BE2C (cell line): Measurements from ENCODE around the gene SOX6.

Experiments
- DNase-seq: peaks from one replicate; pipeline ENCODE4 v3.0.0-alpha.2; 2020
- H3K27me3 ChIP-seq: fragments of 250-450 bp; sonication (Bioruptor Pico); 2 replicates; pipeline ENCODE4 v1.5.1; 2020; ENCODE audit warnings: mild to moderate bottlenecking
- H3K36me3 ChIP-seq: fragments of 250-450 bp; sonication (Bioruptor Pico); 2 replicates; pipeline ENCODE4 v1.5.1; 2020; ENCODE audit warnings: mild to moderate bottlenecking
- H3K4me1 ChIP-seq: fragments of 250-450 bp; sonication (Bioruptor Pico); 2 replicates; pipeline ENCODE4 v1.5.1; 2020
- H3K4me3 ChIP-seq: 2 replicates; pipeline ENCODE4 v1.5.1; 2011; ENCODE audit warnings: low read depth, low read length
- H3K9me3 ChIP-seq: fragments of 250-450 bp; sonication (Bioruptor Pico); 2 replicates; pipeline ENCODE4 v1.5.1; 2020
- CTCF ChIP-seq: IDR thresholded peaks from 2 replicates; pipeline ENCODE4 v1.5.1; 2012; ENCODE audit warnings: mild to moderate bottlenecking, low read depth, low read length

The SOX6 gene

DNA sequence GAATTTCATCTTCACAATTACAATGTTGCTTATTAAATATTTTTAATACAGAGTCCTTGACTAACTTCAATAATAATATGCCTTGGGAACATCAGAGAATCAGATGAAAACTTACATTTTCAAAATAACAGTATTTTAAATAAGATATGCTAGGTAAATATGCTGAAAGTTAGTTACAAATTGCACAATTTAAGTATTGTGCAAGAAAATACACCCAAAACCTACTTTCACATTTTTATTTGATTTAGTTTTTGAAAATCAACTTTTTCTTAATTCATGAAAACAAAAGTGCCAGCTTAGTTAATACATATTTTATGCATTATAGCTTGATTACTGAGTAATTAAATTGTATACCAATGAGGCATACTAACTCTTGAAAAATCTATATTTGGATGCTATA lies 76.8 kb downstream of the SOX6 start:
- Histone ChIP-seq H3K9me3 (no peaks in the 10 kb centered on the region), H3K4me1 (no peaks in the 10 kb centered on the region), H3K4me3 (no peak overlapping the region), H3K27me3 (no peaks in the 10 kb centered on the region), H3K36me3 (no peaks in the 10 kb centered on the region)
- TF ChIP-seq CTCF: no peak
- DNase-seq: no peak

- Histone ChIP-seq H3K4me3 (no peak overlapping the region), H3K9me3 (no peaks in the 10 kb centered on the region), H3K36me3 (no peaks in the 10 kb centered on the region), H3K4me1 (no peaks in the 10 kb centered on the region), H3K27me3 (no peaks in the 10 kb centered on the region)
- DNase-seq: no peak
- TF ChIP-seq CTCF: no peak
These were observed 77.4 kb downstream of the SOX6 start for GRCh38 chr11:16278979-16279378.

- Histone ChIP-seq H3K9me3 (no peaks in the 10 kb centered on the region), H3K4me1 (no peaks in the 10 kb centered on the region), H3K27me3 (no peaks in the 10 kb centered on the region), H3K4me3 (no peak overlapping the region), H3K36me3 (no peaks in the 10 kb centered on the region)
- no peak for TF ChIP-seq CTCF
- DNase-seq: no peak
These were observed 78.1 kb downstream of the SOX6 start for GRCh38 chr11:16278273-16278672.

DNA sequence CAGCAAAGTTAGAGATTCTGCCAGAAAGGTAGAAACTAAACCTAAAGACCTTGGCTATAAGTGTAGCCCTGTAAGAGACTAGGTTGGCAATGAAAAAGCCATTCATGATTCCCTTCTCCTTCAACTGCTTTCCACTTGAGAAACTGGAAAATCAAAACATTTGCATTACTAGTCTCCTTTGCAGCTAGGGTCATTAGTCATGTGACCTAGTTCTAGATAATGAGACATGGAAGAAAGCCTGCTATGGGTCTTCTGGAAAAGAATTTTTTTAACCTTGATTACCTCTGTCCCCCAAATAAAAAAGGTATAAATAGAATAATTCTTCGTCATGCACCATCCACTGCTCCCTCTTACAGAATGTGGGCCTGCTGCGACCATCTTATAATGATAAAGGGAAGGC lies 80.1 kb downstream of the SOX6 start:
- Histone ChIP-seq H3K27me3 (no peaks in the 10 kb centered on the region), H3K4me3 (no peak overlapping the region), H3K36me3 (no peaks in the 10 kb centered on the region), H3K9me3 (no peaks in the 10 kb centered on the region), H3K4me1 (no peaks in the 10 kb centered on the region)
- no peak for TF ChIP-seq CTCF
- DNase-seq: no peak

DNA sequence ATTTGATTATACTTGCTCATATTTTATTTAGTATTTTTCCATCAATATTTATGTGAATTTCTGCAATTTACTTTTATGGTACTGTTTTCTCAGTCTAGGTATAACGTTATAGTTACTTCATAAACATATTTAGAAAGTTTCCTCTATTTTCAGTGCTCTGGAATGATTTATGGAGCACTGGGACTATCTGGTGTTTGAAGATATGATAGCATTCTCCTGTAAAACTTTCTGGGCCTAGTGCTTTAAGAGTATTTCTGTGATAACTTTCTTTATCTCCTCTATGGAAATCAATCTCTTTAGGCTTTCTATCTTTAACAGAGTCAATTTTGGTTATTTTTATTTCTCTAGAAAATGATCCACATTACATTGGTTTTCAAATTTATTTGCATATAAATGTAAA lies 85.1 kb downstream of the SOX6 start:
- no peak for DNase-seq
- no peaks in the 10 kb centered on the region for H3K9me3 ChIP-seq
- H3K4me3 ChIP-seq: no peak overlapping the region
- H3K4me1 ChIP-seq: no peaks in the 10 kb centered on the region
- no peaks in the 10 kb centered on the region for H3K36me3 ChIP-seq
- TF ChIP-seq CTCF: no peak
- H3K27me3 ChIP-seq: no peaks in the 10 kb centered on the region

DNA sequence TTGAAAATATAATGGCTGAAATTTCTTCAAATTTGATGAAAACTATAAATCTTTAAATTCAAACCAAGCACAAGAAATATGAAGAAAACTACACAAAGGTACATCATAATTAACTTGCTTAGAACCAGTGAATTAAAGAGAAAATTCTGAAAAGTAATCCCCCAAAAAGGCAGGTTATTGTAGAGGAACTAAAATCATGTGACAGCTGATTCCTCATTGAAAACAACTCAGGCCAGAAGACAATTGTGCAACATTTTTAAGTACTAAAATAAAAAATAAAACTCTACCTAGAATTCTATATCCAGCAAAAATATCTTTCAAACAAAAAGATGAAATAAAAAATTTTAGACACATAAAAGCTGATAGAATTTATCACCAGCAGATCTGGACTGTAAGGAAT lies 90.3 kb downstream of the SOX6 start:
- DNase-seq: no peak
- H3K4me3 ChIP-seq: no peak overlapping the region
- H3K27me3 ChIP-seq: no peaks in the 10 kb centered on the region

More for the DNA sequence above, 90.3 kb downstream of the SOX6 start:
- H3K36me3 ChIP-seq: no peaks in the 10 kb centered on the region
- H3K9me3 ChIP-seq: no peaks in the 10 kb centered on the region
- H3K4me1 ChIP-seq: no peaks in the 10 kb centered on the region
- TF ChIP-seq CTCF: no peak
